ENCODE measurements around the gene SMAD3. TPM values are rescaled to one million over a fixed set of nuclear protein-coding genes. Genes with fewer than 3 reads are reported as not detected.

The SMAD3 gene
- total RNA-seq, 2 donors from 2014 or later = 20.8 to 37.8 TPM

GRCh38 chr15:67180035-67180434, 114.6 kb downstream of the SMAD3 start:
- Histone ChIP-seq H3K27me3 (no peaks in the 10 kb centered on the region), H3K4me1 (peaks cover 0 to 57% of the 10 kb centered on the region in 2 donors), H3K9me3 (no peaks in the 10 kb centered on the region), H3K27ac (peak overlapping the region; percentile 59 to 80), H3K36me3 (peaks cover 20% of the 10 kb centered on the region), H3K4me3 (no peak overlapping the region)
- DNase-seq (ENCODE audit: low spot score) = no peak
- TF ChIP-seq CTCF (IDR thresholded peaks at IDR 0.05) = no peak

- no peak for TF ChIP-seq CTCF (IDR thresholded peaks at IDR 0.05)
- H3K4me3 ChIP-seq = no peak overlapping the region
- no peak for DNase-seq (ENCODE audit: low spot score)
- no peaks in the 10 kb centered on the region for H3K9me3 ChIP-seq
- peaks cover 22% of the 10 kb centered on the region for H3K36me3 ChIP-seq
- no peaks in the 10 kb centered on the region for H3K27me3 ChIP-seq
- H3K27ac ChIP-seq = peak overlapping the region; percentile 59 to 80
- peaks cover 0 to 57% of the 10 kb centered on the region in 2 donors for H3K4me1 ChIP-seq
Measured at GRCh38 chr15:67180514-67181191, 115.3 kb downstream of the SMAD3 start.

- H3K27ac ChIP-seq = no peak overlapping the region
- peaks cover 0 to 57% of the 10 kb centered on the region in 2 donors for H3K4me1 ChIP-seq
- no peak for TF ChIP-seq CTCF (IDR thresholded peaks at IDR 0.05)
- no peaks in the 10 kb centered on the region for H3K27me3 ChIP-seq
- H3K36me3 ChIP-seq = peaks cover 22% of the 10 kb centered on the region
- DNase-seq (ENCODE audit: low spot score) = peak; percentile 50
- no peak overlapping the region for H3K4me3 ChIP-seq
- no peaks in the 10 kb centered on the region for H3K9me3 ChIP-seq
Measured at GRCh38 chr15:67181221-67181639, 115.8 kb downstream of the SMAD3 start.

GRCh38 chr15:67183443-67184169, 118.2 kb downstream of the SMAD3 start:
- DNase-seq (ENCODE audit: low spot score) = peak; percentile 75
- Histone ChIP-seq H3K4me3 (no peak overlapping the region), H3K27ac (peak overlapping the region in 1 of 2 donors; percentile 41), H3K27me3 (no peaks in the 10 kb centered on the region), H3K36me3 (peaks cover 31% of the 10 kb centered on the region), H3K4me1 (peaks cover 0 to 58% of the 10 kb centered on the region in 2 donors), H3K9me3 (no peaks in the 10 kb centered on the region)
- no peak for TF ChIP-seq CTCF (IDR thresholded peaks at IDR 0.05)

- Histone ChIP-seq H3K9me3 (no peaks in the 10 kb centered on the region), H3K27ac (peak overlapping the region in 1 of 2 donors; percentile 91), H3K4me3 (no peak overlapping the region), H3K36me3 (peaks cover 31% of the 10 kb centered on the region), H3K27me3 (no peaks in the 10 kb centered on the region), H3K4me1 (peaks cover 0 to 58% of the 10 kb centered on the region in 2 donors)
- TF ChIP-seq CTCF (IDR thresholded peaks at IDR 0.05) = no peak
- DNase-seq (ENCODE audit: low spot score) = peak; percentile 58
Measured at GRCh38 chr15:67184208-67184925, 119.0 kb downstream of the SMAD3 start.

All from right atrium auricular region (tissue), 2 donors.